H1 (cell line): ENCODE measurements around the gene CD200. TPM values are rescaled to one million over a fixed set of nuclear protein-coding genes. Genes with fewer than 3 reads are reported as not detected.

Experiments
- CTCF ChIA-PET: fragments of 300-600 bp; sonication (Branson Sonifier 250); formaldehyde crosslinking; loops from one replicate; lab custom pipeline; 2021; ENCODE audit not compliant: partially characterized antibody; lab: Charles Lee
- POLR2A ChIA-PET: fragments of 300-600 bp; sonication (Branson Sonifier 250); formaldehyde crosslinking; loops from one replicate; lab custom pipeline; 2021; ENCODE audit warnings: inconsistent platforms; ENCODE audit not compliant: partially characterized antibody; lab: Charles Lee
- DNase-seq, 2 experiments: peaks; one replicate each; pipeline versions ENCODE4 v3.0.0 to v3.0.0-alpha.2; 2010 to 2022; ENCODE audit warnings: low spot score in 2 of 2, low read depth in 1 of 2, mixed read lengths in 1 of 2
- FAIRE-seq: peaks from 2 replicates; lab custom pipeline; 2011; peaks lifted over from hg19 to GRCh38; lab: Jason Lieb, UNC
- H2AFZ ChIP-seq: 2 replicates; pipeline ENCODE4 v1.8.1; 2012; ENCODE audit warnings: low read length, inconsistent platforms
- H2AK5ac ChIP-seq: 2 replicates; pipeline ENCODE4 v1.6.1; 2013; ENCODE audit warnings: low read depth, low read length
- H2BK120ac ChIP-seq: replicated peaks from 2 replicates; pipeline ENCODE3; 2013; ENCODE audit warnings: low read depth, low read length, inconsistent platforms
- H2BK12ac ChIP-seq: 2 replicates; pipeline ENCODE4 v1.6.1; 2013; ENCODE audit warnings: low read depth, low read length
- H2BK15ac ChIP-seq: 2 replicates; pipeline ENCODE4 v1.6.1; 2013; ENCODE audit warnings: low read length
- H2BK20ac ChIP-seq: 2 replicates; pipeline ENCODE4 v1.6.1; 2013; ENCODE audit warnings: low read length
- H2BK5ac ChIP-seq: 2 replicates; pipeline ENCODE4 v1.6.1; 2013; ENCODE audit warnings: low read depth, low read length
- H3K14ac ChIP-seq: 2 replicates; pipeline ENCODE4 v1.6.1; 2013; ENCODE audit warnings: inconsistent platforms; ENCODE audit not compliant: insufficient read length
- H3K18ac ChIP-seq: 2 replicates; pipeline ENCODE4 v1.6.1; 2013; ENCODE audit warnings: low read length; ENCODE audit errors: extremely low read depth
- H3K23ac ChIP-seq: 2 replicates; pipeline ENCODE4 v1.6.1; 2013; ENCODE audit warnings: inconsistent platforms; ENCODE audit not compliant: insufficient read length
- H3K23me2 ChIP-seq: 2 replicates; pipeline ENCODE4 v1.6.1; 2013; ENCODE audit warnings: low read depth, low read length
- H3K27ac ChIP-seq: 2 replicates; pipeline ENCODE4 v1.6.1; 2011; ENCODE audit warnings: low read depth, low read length, inconsistent platforms
- H3K27me3 ChIP-seq, 4 experiments: replicated peaks in 1 of 4; 1 replicate in 1 of 4; 2 replicates in 3 of 4; pipeline versions ENCODE4 v1.6.1 to v1.8.1; 2011 to 2013; ENCODE audit warnings: low read length in 3 of 4, mild to moderate bottlenecking in 3 of 4, inconsistent platforms in 2 of 4, mixed read lengths in 2 of 4, moderate library complexity in 1 of 4; ENCODE audit not compliant: control insufficient read depth in 3 of 4, insufficient read depth in 3 of 4; ENCODE audit errors: extremely low read depth in 1 of 4
- H3K36me3 ChIP-seq, 4 experiments: 2 replicates each; pipeline versions ENCODE4 v1.6.1 to v1.8.1; 2011 to 2013; ENCODE audit warnings: mild to moderate bottlenecking in 4 of 4, low read length in 3 of 4, moderate library complexity in 2 of 4, control low read depth in 1 of 4, inconsistent platforms in 1 of 4; ENCODE audit not compliant: insufficient read depth in 4 of 4, control insufficient read depth in 2 of 4
- H3K4ac ChIP-seq: replicated peaks from 2 replicates; pipeline ENCODE3; 2013; ENCODE audit warnings: low read length, low read depth, mixed read lengths, inconsistent platforms; ENCODE audit not compliant: insufficient read length
- H3K4me1 ChIP-seq, 4 experiments: replicated peaks in 1 of 4; 1 replicate in 1 of 4; 2 replicates in 3 of 4; pipeline versions ENCODE4 v1.6.1 to v1.8.1; 2011 to 2013; ENCODE audit warnings: low read length in 3 of 4, inconsistent platforms in 2 of 4, mixed read lengths in 1 of 4; ENCODE audit not compliant: insufficient read depth in 4 of 4, control insufficient read depth in 3 of 4
- H3K4me2 ChIP-seq, 2 experiments: 2 replicates each; pipeline versions ENCODE4 v1.6.1 to v1.8.1; 2011 to 2013; ENCODE audit warnings: low read depth in 2 of 2, low read length in 2 of 2, control low read depth in 1 of 2, inconsistent platforms in 1 of 2, mild to moderate bottlenecking in 1 of 2; ENCODE audit not compliant: insufficient read depth in 1 of 2
- H3K4me3 ChIP-seq, 4 experiments: fragments of 200-600, 300-600 bp in 1 of 4; sonication (generic), shearing (Covaris generic), sonication (Bioruptor Twin) in 1 of 4; 2 replicates each; pipeline versions ENCODE4 v1.5.1 to v1.8.1; 2011 to 2016; ENCODE audit warnings: low read length in 4 of 4, low read depth in 3 of 4, control low read depth in 2 of 4, inconsistent platforms in 2 of 4, mild to moderate bottlenecking in 2 of 4, mixed read lengths in 1 of 4, moderate library complexity in 1 of 4; ENCODE audit not compliant: insufficient read depth in 2 of 4; ENCODE audit errors: extremely low read depth in 1 of 4
- H3K56ac ChIP-seq: replicated peaks from 2 replicates; pipeline ENCODE3; 2013; ENCODE audit warnings: low read depth, mild to moderate bottlenecking, mixed read lengths, low read length, inconsistent platforms; ENCODE audit not compliant: insufficient read length
- H3K79me1 ChIP-seq: 2 replicates; pipeline ENCODE4 v1.6.1; 2013; ENCODE audit warnings: low read depth, low read length, control low read depth
- H3K79me2 ChIP-seq, 2 experiments: 2 replicates each; pipeline versions ENCODE4 v1.6.1 to v1.8.1; 2012 to 2013; ENCODE audit warnings: low read length in 2 of 2, mild to moderate bottlenecking in 2 of 2, inconsistent platforms in 1 of 2; ENCODE audit not compliant: insufficient read depth in 2 of 2, control insufficient read depth in 1 of 2
- H3K9ac ChIP-seq, 4 experiments: replicated peaks in 1 of 4; 1 replicate in 1 of 4; 2 replicates in 3 of 4; pipeline versions ENCODE4 v1.6.1 to v1.8.1; 2011 to 2013; ENCODE audit warnings: low read depth in 3 of 4, low read length in 3 of 4, control low read depth in 2 of 4, mild to moderate bottlenecking in 2 of 4, moderate library complexity in 2 of 4, inconsistent platforms in 1 of 4; ENCODE audit errors: extremely low read depth in 1 of 4
- H3K9me3 ChIP-seq, 2 experiments: 2 replicates each; pipeline versions ENCODE4 v1.6.1 to v1.8.1; 2012 to 2013; ENCODE audit warnings: mild to moderate bottlenecking in 2 of 2, moderate library complexity in 2 of 2, control low read depth in 1 of 2, inconsistent platforms in 1 of 2, low read depth in 1 of 2, low read length in 1 of 2, mixed read lengths in 1 of 2; ENCODE audit not compliant: insufficient read depth in 2 of 2
- H4K20me1 ChIP-seq, 2 experiments: replicated peaks in 1 of 2; 2 replicates each; pipeline versions ENCODE3 to v1.8.1; 2011 to 2013; ENCODE audit warnings: inconsistent platforms in 2 of 2, low read length in 2 of 2, mild to moderate bottlenecking in 1 of 2; ENCODE audit not compliant: insufficient read depth in 2 of 2, control insufficient read depth in 1 of 2
- H4K5ac ChIP-seq: 2 replicates; pipeline ENCODE4 v1.6.1; 2013; ENCODE audit warnings: low read length, low read depth, mixed read lengths, inconsistent platforms; ENCODE audit not compliant: insufficient read length
- H4K8ac ChIP-seq: 2 replicates; pipeline ENCODE4 v1.8.0; 2013; ENCODE audit warnings: mild to moderate bottlenecking, moderate library complexity, low read length, inconsistent platforms; ENCODE audit not compliant: insufficient read depth; ENCODE audit errors: extremely low read depth
- H4K91ac ChIP-seq: replicated peaks from 2 replicates; pipeline ENCODE3; 2013; ENCODE audit warnings: low read length, mixed read lengths, inconsistent platforms; ENCODE audit not compliant: insufficient read length
- WGBS, 2 experiments: shearing (Covaris generic) in 1 of 2; methylation state at CpG; one replicate each; pipeline versions ENCODE4 v1.1.6 to v1.1.7; 2013 to 2015; ENCODE audit warnings: low lambda C conversion rate in 2 of 2, mixed read lengths in 2 of 2, inconsistent platforms in 1 of 2, low coverage in 1 of 2, missing lambda C conversion rate in 1 of 2; ENCODE audit not compliant: insufficient replicate concordance in 2 of 2, insufficient coverage in 1 of 2, insufficient read length in 1 of 2; ENCODE audit errors: extremely low coverage in 1 of 2, missing lambda C conversion rate in 1 of 2; 5-methylcytosine and 5-hydroxymethylcytosine counted together
- polyA plus RNA-seq, 7 experiments: library from polyadenylated mRNA; depleted of rRNA in 3 of 7; stranded (reverse) in 5 of 7; unstranded in 2 of 7; fragments of >200 nt in 5 of 7; fragments of 200-250 nt in 2 of 7; gene quantifications; 1 replicate in 5 of 7; 2 replicates in 1 of 7; 4 replicates in 1 of 7; pipeline versions ENCODE4 v1.2.1 to v1.2.3, GENCODE V29; 2011 to 2013; ENCODE audit warnings: missing spikeins in 2 of 7, mixed read lengths in 2 of 7
- total RNA-seq: library from RNA; stranded (reverse); fragmentation: NEBNext Ultra II Directional; extraction: Animal tissue kit (Norgen Biotek cat#: 25700); gene quantifications from 2 replicates; pipeline ENCODE4 v1.2.1, GENCODE V29; 2021

CD200 gene
- total and polyA plus RNA-seq, 2 of the 8 experiments (the other 6 are each of a cell fraction or from before 2014, with no cell fraction given), result 45.8 to 50.2 TPM

DNA sequence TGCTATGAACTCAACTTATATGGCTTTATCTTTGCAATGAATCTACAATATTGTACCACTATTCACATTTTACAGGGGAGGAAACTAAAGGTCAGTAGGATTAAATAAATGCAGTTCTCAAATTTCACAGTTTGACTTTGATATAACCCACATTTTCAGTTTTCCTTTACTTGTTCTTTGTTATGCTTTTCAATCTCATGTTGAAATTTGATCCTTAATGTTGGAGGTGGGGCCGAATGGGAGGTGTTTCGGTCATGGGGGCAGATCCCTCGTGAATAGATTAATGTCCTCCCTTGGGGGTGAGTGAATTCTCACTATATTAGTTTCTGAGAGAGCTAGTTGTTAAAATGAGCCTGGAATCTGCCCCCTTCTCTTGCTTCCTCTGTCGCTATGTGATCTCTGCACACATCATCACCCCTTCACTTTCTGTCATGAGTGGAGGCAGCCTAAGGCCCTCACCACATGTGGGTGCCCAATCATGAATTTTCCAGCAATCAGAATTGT, 44.7 kb downstream of the CD200 start:
- H2BK15ac ChIP-seq, result no peak overlapping the region

More for the DNA sequence above, 44.7 kb downstream of the CD200 start:
- no peak overlapping the region for H2BK12ac ChIP-seq
- no peaks in the 10 kb centered on the region for H3K36me3 ChIP-seq
- no peaks in the 10 kb centered on the region for H3K23me2 ChIP-seq
- H3K4me3 ChIP-seq, result no peak overlapping the region
- ChIA-PET CTCF (no interaction called here), POLR2A (interaction anchor here (0.6 kb wide), 1 partner anchor 25 kb away, joined by 3 read pairs; no protein-coding TSS in a partner anchor)
- H2AFZ ChIP-seq, result no peak overlapping the region
- H2BK120ac ChIP-seq, result no peak overlapping the region
- H3K9me3 ChIP-seq, result no peaks in the 10 kb centered on the region
- H3K14ac ChIP-seq, result no peak overlapping the region
- H4K5ac ChIP-seq, result no peak overlapping the region
- no peak overlapping the region for H3K4me2 ChIP-seq
- H3K4ac ChIP-seq, result no peak overlapping the region
- H3K79me1 ChIP-seq, result no peaks in the 10 kb centered on the region
- H3K23ac ChIP-seq, result no peak overlapping the region
- H3K27ac ChIP-seq, result no peak overlapping the region
- no peaks in the 10 kb centered on the region; a peak in 1 of 7 replicates for H3K4me1 ChIP-seq
- H3K18ac ChIP-seq, result no peak overlapping the region; the same call in 1 of the 2 replicates
- no peak overlapping the region for H2BK5ac ChIP-seq
- peak; percentile 13 for FAIRE-seq
- H3K79me2 ChIP-seq, result no peaks in the 10 kb centered on the region
- H2BK20ac ChIP-seq, result peak overlapping the region; percentile 25; the same call in 1 of the 2 replicates
- no peak overlapping the region for H4K8ac ChIP-seq
- no peak overlapping the region for H3K56ac ChIP-seq
- H2AK5ac ChIP-seq, result no peak overlapping the region
- H4K91ac ChIP-seq, result no peak overlapping the region
- no peaks in the 10 kb centered on the region for H4K20me1 ChIP-seq
- no peak overlapping the region for H3K9ac ChIP-seq
- 74% methylated on average over 4 of the region's 4 CpGs; no CpG with 5 or more reads in 1 of the 2 experiments for WGBS, 2 experiments
- H3K27me3 ChIP-seq, result no peaks in the 10 kb centered on the region
- DNase-seq, result no peak
